ENCODE data around the gene OSBPL1A.
A peak's percentile ranks its signal among the peaks of the same experiment; 100 is the strongest.

The OSBPL1A gene

DNA sequence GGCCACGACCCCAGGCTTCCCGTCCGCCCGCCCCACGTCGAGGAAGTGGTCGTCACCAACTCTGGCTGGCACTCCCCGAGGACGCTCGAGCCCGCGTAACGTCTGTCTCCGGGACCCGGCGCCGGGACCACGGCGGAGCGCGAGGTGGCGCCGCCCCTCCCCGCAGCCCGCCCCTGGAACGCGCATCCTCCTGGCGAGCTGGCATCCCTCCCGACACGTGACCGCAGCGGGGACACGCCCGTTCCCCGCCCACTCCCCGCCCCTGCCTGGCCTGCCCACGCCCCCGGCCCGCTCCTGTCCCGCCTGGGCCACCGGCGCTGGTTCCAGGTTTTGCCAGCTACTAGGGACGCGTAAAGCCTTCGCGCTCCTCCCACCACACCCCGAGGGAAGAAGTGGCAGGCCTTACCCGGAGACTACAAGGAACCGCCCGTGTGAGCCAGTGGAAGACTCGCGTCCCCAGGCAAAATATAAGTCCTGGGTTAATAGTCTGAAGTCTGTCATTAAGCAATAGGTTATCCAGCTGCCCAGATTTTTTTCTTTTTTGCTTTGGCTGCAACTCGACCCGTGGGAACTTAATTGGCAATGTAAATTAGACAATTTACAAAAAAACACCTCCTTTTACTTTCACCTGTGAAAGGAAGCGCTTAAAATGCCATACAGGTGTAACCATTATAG lies at the start of gene OSBPL1A:
TSS of gene OSBPL1A (minus strand) at position 131 of the 675 bp plus-strand sequence. CDS start 20,291 bp downstream, outside the sequence.
- peak; percentile 90 for DNase-seq

DNA sequence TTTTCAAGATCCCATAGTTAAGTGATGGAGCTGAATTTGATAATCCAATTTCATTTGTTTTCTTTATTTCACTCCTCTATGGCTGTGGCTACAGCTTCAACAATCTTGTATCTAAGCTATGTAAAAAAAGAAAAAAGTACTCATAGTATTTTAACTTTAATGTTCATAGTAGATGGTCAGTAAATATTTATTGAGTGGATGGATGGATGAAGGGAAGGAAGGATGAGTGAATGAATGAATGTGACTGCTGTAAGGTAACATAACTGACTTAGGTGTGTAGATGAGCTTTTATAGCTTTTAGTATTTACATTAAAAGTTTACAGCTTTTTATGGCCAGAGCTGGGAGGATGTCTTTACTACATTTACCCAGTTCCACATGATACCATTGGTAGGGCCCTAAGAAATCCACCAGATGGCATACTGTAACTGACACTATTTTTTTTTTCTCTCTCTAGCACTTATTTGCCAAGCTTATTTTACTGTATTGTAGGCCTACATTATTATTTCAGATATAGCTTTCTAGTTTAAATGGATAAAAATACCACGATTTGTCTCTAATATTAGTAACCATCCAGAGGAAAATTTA lies 49.4 kb upstream of the OSBPL1A start:
- no peak for DNase-seq

DNA sequence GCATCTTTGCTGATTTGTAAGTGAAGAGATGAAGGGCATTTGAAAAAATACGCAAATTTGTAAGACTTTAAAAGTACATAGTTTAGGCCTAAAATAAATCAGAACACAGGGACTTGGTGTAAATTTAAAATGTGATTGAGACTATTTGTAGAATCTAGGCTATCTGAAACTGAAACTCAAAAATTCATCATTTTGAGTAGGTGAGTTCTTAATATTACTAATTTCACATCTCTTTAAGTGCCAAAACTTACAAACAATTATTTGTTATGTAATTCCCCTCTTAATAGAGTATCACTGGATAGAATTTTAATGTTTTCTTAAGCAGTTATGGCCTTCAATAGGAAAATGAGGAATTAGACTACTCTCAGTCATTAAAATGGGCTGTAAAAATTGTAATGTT lies 48.8 kb upstream of the OSBPL1A start:
- no peak for DNase-seq

DNA sequence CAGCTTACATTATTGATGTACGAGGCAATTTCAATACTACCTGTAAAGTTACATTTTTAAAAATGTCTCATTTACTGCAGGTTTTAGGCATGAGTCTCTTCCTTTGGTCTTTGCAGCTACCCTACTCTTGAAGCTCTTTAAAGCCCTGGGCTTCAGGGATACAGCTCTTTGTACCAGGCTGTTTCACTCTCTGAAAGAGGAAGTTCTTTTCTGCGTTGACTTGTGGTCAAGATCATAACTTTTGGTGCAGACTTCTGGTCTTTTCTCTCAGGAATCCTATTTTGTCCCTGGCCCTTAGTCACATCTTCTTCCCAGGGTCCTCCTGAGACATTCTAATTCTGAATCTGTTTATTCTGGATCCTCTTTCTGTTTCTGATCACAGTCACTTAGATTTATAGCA lies 46.2 kb upstream of the OSBPL1A start:
- DNase-seq = no peak

DNA sequence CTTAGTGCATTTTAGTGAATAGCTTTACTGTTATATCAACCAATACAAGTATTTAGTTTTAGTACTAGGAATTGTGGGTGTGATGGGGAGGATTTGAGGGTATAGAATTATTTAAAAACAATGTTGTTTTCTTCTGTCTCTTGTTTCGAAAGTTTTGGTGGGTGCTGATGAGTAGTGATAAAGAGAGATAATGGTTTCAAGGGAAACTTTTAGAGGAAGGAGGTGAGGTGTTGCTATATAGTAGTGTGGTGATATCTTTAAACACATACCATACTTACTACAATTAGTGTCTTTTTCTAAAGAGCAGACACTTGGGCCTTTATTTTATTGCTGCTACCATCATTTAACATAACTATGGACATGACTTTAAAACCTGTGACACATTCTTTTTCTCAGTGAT lies 39.3 kb upstream of the OSBPL1A start:
- DNase-seq = no peak

DNA sequence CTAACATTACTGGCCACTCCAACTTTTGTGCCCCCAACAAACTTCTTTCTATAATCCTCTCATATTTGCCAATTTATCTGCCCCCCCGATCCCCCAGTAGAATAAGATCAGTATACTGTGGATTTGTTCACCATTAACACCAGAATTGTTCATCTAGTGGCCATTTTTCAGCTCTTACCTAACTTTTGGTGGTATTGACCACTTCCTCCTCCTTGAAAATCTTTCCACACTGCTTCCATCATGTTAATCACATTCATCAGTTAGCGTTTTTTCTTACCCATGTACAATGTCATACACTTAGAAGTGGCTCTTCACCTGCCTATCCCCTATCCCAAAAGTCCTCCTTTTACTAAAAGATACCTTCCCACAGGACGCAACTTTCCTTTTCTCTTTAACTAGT lies 35.0 kb upstream of the OSBPL1A start:
- DNase-seq = no peak

DNA sequence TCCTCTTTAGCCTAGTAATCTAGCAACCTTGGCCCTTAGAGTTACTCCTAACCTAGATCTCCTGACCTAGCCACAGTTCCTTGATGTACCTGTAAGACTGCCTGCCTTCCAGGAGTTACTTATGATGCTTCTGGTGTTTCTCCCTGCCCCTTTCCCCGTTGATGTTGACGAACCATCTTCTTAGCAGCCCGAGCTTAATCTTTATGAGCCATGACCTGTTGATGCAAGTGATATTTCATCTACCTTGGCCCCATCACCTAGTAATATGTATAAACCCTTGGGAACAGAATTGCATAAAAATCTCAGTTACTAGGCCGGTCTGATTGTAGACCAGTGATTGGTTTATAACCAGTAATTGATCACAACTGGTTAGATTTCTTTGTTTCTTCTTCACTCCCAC lies 31.6 kb upstream of the OSBPL1A start:
- no peak for DNase-seq

DNA sequence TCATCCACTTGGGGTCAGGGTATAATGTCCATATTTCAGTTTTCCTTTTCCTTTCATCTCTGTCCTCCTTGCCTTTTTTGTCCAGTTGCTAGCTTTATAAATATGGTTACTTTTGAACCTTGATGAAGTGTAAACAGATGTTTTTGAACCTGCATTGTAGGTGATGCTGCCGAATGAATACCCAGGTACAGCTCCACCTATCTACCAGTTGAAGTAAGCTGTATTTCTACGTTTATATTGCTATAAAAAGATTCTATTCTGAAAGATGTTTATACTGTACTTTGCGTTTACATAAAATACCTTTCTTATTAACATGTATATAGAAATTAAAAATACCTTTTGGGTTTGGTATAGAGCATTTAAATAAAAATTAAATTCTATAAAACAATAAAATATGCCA lies 31.1 kb upstream of the OSBPL1A start:
- DNase-seq = no peak

DNA sequence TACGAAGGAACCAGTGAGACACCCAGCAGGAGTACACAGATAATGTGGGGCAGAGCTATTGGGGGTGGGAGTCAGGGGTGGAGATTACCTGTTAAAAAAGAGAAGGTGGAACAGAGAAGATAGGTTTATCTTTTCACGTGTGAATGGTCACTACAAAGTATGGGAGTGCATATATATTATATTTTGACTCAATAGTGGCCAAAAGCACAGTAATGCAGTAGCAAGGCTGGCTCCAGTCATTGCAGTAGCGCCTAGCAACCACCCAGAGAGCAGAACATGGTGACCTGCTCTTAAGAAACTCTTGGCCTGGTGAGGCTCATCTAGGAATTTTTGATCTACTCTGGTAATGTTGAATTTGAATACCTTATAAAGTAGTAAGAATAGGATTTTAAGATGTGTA lies 29.9 kb upstream of the OSBPL1A start:
- DNase-seq = no peak

DNA sequence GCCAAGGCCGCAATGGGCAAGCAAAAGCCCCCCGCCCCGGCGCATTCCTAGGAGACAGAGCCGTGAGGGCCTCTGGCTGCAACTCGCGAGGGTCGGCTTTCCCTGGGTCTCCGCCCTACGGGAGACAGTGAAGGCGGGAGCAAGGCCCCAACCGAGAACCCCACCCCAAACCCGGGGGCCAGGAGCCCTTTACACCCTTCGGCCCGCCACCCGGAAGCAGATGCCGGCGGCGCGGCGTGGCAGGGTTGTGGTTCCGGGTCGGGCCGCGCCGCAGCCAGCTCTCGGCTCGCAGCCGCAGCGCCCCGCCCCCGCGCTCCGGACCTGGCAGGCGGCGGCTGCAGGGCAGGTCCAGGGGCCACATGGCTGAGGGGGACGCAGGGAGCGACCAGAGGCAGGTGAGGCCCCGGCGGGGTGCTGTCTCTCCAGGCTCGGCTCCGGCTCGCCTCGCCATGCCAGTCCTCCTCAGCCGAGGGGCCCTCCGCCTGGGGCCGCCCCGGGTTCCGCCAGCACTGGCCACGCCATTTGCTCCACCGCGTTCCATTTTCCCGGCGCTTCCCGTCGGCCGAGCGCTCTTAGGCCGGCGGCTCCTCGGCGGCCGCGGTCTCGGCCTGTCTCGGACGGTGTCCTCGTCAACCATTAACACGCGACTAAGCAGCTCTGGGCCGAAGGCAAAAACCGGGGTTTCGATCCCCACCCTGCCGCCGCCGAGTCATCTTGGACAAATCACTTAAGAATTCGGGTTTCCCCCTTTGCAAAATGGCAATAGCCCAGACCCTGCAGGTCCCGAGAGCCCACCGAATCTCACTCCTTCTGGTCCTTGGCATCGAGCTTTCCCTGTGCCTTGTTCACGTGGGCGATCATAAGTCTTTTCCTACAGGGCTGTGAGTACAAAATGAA lies 29.0 kb upstream of the OSBPL1A start, which contains the start of gene IMPACT:
TSS of gene IMPACT (plus strand) at position 273 of the 897 bp plus-strand sequence. CDS start at position 360, 87 bp downstream.
- peak; percentile 80 for DNase-seq

DNA sequence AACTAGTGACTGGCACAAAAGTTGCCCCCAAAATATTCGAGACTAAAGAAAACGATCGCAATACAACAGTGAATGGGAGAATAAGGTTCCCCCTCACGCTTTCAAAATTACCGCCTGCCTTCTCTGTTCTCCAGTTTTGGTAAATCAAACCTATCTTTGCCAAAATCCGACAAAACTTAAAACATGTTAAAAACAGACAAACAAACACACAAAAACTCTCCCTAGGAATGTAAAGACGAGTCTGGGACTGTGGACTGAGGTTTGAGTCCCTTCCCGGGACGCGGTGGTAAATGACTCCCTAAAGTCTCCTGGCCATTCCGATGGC lies 28.4 kb upstream of the OSBPL1A start:
- DNase-seq = no peak

DNA sequence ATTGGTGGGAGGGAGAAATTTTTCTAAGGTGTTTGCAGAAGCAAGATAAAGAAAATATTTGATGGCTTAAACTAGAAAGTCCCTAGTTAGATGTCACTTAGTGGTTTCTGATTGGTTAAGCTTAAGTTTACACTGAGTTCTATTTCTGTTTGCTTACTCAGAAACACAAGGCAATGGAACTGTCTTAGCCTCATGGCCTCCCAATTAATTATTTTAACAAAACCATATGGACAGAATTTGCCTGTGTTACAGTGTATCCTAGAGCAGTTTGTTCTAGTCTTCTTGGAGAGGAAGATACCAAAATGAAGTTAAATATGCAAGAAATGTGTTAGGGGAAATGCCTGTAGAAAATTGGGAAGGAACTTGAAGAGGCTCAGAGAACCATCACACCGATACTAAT lies 24.2 kb upstream of the OSBPL1A start:
- no peak for DNase-seq

DNA sequence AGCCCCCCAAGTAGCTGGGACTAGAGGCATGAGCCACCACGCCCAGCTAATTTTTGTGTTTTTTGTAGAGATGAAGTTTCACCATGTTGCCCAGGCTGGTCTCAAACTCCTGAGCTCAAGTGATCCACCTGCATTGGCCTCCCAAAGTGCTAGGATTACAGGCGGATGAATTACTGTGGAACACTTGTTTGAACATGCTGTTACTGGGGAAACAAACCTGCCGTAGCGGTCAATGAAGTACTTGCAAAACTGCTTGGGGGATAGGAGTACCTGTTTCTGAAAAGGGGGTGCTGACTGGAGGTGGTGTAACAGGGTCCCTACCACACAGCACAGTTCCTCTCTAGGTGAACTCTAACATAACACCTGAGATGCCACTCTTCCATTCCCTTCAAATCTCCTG lies 22.9 kb upstream of the OSBPL1A start:
- DNase-seq = no peak

DNA sequence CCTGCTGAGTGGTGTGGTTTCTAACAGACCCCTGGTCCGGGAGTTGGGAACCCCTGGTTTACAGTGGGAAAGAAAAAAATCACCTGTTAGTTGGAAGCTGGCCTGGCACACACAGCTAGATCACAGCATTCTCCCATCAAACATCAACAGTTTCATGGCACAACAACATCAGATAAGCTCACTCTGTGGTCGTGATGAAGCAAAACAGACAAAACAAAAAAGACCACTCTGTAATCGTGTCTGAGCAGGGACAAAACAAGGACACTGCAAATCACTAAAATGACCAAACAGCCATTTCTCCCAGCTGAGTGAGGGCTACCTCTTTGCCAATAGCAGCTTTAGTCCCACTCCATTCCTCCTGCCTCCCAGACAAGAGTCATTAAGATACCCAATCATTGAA lies 19.9 kb upstream of the OSBPL1A start:
- no peak for DNase-seq

DNA sequence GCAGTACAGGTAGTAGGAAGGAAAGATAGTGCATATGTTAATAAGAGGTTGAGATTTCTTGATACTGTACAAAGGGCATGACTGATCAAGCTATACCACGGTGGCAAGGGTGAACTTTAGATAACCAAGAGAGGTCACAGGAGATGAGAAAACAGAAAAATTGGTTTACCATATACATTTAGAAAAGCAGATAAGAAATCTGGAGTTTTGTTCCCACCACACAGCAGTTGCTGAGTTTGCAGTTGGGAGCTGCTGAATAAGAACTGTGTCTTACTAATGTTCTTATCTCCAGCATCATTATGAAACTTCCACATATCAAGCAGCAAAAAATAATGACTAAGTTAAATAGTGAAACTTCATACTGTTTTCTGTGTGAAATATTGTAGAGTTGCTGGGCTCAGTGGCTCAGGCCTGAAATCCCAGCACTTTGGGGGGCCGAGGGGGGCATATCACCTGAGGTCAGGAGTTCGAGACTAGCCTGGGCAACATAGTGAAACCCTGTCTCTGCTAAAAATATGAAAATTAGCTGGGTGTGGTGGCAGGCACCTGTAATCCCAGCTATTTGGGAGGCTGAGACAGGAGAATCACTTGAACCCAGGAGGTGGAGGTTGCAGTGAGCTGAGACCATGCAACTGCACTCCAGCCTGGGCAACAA lies 16.9 kb upstream of the OSBPL1A start:
- no peak for DNase-seq

DNA sequence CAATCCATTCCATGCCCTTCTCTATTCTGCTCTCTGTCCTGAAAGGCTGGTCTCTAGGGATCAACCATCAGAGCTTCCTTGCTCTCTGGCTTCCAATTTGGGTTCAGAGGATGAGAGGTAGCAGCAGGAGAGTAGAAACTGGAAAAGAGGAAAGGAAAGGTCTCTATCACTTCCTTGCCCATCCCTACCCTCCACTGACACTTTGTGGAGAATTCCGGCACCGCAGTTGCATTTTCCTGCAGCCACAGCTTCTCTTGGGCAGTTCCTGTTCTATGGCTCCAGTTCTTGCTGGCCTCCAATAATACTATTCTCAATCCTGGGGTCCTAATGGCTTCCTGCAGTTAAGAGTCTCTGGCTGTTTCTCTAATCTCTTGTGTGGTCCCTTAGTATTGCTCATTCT lies 15.5 kb upstream of the OSBPL1A start:
- DNase-seq = no peak

DNA sequence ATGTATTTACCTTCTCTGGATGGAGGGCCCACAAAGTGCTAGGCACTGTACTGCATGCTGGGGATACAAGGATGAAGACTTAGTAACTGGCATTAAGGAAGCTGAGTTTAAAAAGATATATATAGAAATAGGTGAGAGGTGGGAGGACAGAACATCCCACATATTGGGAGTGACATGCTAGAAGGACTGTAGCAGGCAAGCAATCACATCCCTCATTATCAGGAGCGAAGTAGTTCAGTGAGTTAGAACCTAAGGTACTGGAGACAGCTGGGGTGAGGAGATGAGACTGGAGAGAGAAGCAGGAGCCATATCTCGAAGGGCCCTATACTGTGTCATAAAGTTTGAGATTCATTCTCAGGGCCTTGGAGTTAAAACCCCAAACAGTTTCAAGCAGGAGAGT lies 10.9 kb upstream of the OSBPL1A start:
- no peak for DNase-seq

DNA sequence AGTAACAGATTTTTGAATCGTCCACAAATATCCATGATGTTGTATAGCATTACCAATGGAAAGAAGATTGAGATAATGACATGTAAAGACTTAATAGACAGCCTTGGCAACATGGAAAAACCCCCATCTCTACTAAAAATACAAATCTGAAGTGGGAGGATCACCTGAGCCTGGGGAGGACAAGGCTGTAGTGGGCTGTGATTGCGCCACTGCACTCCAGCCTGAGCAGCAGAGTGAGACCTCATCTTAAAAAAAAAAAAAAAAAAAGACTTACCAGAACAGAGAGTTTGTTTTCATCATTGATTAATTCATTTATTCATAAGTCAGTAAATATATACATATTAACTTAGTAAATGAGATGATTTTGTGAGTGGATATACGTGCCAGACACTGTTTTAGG lies 7.0 kb upstream of the OSBPL1A start:
- DNase-seq = no peak

DNA sequence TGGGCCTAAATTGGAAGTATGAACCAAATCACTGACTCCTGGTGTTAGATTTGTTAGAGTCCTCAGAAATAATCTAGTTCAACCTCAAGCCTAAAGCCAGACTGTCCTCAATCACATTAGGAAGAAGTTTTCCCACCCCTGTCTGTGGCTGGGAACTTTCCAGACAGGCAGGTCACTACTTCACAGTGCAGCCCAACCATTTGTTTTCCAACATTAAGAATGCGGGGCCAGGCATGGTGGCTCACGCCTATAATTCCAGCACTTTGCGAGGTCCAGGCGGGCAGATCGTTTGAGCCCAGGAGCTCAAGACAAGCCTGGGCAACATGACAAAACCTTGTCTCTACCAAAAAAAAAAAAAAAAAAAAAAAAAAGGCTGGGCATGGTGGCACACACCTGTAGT lies 5.5 kb upstream of the OSBPL1A start:
- no peak for DNase-seq

DNA sequence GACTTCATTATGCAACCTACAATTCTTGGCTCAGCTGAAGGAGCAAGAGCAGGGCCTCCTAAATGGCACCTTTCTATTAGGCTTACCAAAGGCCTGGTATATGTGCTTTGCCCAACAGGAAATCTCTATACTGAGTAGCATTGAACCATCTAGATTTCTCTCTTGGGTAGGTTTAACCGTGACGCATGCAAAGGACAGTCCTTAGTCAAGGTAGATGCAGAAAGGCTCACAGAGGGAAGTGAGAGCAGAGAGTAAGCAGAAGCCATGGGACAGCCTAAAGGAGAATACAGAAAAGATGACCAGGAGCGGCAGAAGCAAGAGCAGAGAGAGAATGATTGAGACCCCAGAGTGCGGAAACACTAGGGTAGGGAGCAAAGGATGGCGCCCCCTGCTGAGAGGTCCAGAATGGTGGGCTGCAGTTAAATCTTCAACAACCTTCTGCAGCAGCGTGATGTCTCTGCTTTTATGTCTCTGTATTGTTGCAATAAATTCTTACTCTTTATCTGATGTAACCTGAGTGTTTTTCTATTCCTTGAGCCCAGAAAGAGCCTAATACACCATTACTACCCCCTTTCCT lies 4.7 kb upstream of the OSBPL1A start:
- no peak for DNase-seq

DNA sequence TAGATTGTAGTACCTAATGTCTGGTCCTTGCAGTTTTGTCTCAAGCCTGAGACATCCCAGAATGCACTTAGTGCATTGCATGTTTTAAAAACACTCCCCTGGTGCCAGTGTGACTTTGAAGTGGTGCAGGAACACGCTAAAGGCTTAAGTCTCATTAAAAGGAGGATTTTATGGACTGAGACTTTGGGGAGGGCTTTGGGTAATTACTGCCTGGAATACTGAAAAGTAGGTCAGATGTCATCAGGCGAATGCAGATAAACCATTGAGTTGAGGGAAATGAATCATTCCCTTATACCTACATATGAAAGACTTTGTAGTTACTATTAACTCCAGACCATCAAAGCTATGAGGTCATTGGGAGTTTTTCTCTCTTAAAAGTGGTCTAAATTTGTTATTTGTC lies 3.0 kb upstream of the OSBPL1A start:
- DNase-seq = no peak

DNA sequence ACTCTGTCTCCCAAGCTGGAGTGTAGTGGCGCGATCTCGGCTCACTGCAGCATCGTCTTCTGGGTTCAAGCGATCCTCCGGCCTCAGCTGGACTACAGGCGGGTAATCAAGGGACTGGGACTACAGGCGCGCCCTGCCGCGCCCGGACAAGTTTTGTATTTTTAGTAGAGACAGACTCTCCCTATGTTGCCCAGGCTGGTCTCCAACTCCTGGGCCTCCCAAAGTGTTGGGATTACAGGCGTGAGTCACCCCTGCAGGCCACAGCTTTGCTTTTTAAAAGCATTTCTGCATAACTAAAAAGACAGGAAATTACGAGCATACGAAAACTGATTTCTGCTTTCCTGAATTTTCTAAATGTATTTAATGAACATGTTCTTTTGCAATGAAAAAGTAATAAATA lies 916 bp upstream of the OSBPL1A start:
- no peak for DNase-seq

DNA sequence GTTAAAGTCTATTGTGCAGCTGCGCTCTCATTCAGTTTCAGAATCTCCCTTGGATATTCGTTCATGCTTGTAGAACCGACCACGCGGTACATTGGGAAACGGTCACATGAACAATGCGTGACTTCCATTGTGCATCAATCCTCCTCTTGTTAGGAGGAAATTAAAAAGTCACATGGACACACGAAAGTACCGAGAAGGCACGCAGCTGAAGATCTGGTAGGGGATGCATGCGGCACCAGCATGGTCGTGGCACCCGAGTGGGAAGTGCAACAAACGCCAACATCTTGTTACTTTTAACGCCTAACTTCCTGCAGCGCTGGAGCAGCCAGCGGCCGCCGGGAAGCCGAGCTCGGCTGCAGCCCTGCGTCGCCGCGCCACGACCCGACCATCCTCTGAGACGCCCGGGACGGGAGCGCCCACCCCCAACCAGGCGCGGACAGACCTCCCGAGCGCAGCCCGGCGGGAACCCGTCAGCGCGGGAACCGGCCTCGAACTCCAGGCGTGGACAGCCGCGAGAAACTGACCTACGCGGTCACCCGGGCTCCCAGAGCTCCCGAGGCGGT lies 412 bp downstream of the OSBPL1A start:
- DNase-seq = peak; percentile 73
